NCI-H2196 treated with DMSO at 0.1 percent for 48 hours (cell line): ENCODE data around the gene GNB1L.

ENCODE experiments used
- DNase-seq: peaks from one replicate; lab custom pipeline; 2025; ENCODE audit not compliant: unreplicated experiment; lab: John Stamatoyannopoulos, UW

GNB1L gene

GRCh38 chr22:19740586-19740985 lies 114.1 kb downstream of the GNB1L start:
- no peak for DNase-seq

- DNase-seq: no peak
Observed at GRCh38 chr22:19739911-19740449, 114.7 kb downstream of the GNB1L start.

- DNase-seq: no peak
Observed at GRCh38 chr22:19739448-19739895, 115.2 kb downstream of the GNB1L start.

- no peak for DNase-seq
Observed at GRCh38 chr22:19738664-19739447, 115.8 kb downstream of the GNB1L start.

GRCh38 chr22:19737846-19738663 lies 116.6 kb downstream of the GNB1L start:
- DNase-seq: no peak

- no peak for DNase-seq
Observed at GRCh38 chr22:19735665-19736510, 118.8 kb downstream of the GNB1L start.

GRCh38 chr22:19734837-19735382 lies 119.8 kb downstream of the GNB1L start:
- DNase-seq: no peak

GRCh38 chr22:19734163-19734562 lies 120.5 kb downstream of the GNB1L start:
- no peak for DNase-seq

- no peak for DNase-seq
Observed at GRCh38 chr22:19733755-19734154, 120.9 kb downstream of the GNB1L start.
